Mammary epithelial cell (primary cell): ENCODE measurements around the gene WDR45.

Experiments used
- CTCF ChIP-seq, 2 donors: IDR thresholded peaks in 1 of 2; conservative IDR thresholded peaks in 1 of 2; 2 replicates each; pipeline ENCODE4 v1.5.1; 2011 to 2012; ENCODE audit warnings: inconsistent platforms in 2 of 2, low read length in 2 of 2, mild to moderate bottlenecking in 2 of 2, control low read depth in 1 of 2, low read depth in 1 of 2; ENCODE audit not compliant: insufficient read depth in 1 of 2; ENCODE audit errors: extremely low read depth in 1 of 2
- EZH2 ChIP-seq: IDR thresholded peaks from 2 replicates; pipeline ENCODE4 v1.6.1; 2012; ENCODE audit warnings: low read length, inconsistent platforms, borderline replicate concordance

GRCh38 chrX:49069038-49069437 is 10.6 kb downstream of the WDR45 start:
- no peak for TF ChIP-seq CTCF (conservative IDR thresholded peaks at IDR 0.05 in 1 of 2, IDR thresholded peaks at IDR 0.05 in 1 of 2; ENCODE audit: extremely low read depth in 1 of 2, insufficient read depth in 1 of 2, low read depth in 1 of 2, low read length in 2 of 2)
- TF ChIP-seq EZH2 = no peak
